Measurements from ENCODE around the gene NCKAP5. TPM values are rescaled to one million over a fixed set of nuclear protein-coding genes. Genes with fewer than 3 reads are reported as not detected.

Gene NCKAP5
- total RNA-seq, 3 donors from 2014 or later, result 1.9 to 6.3 (median 2.3) TPM

GRCh38 chr2:133574620-133575019 is 6.4 kb upstream of the NCKAP5 start:
- DNase-seq (no peak), ATAC-seq (no peak)
- intact Hi-C loops (cut with DNase I, micrococcal nuclease), result no loop called here
- Histone ChIP-seq H3K4me1 (ENCODE audit: low read depth) (no peaks in the 10 kb centered on the region), H3K36me3 (ENCODE audit: low read depth) (no peaks in the 10 kb centered on the region), H3K4me3 (no peak overlapping the region), H3K9me3 (no peaks in the 10 kb centered on the region)
- no peak for TF ChIP-seq CTCF (IDR thresholded peaks at IDR 0.05)

GRCh38 chr2:133574186-133574585 is 5.9 kb upstream of the NCKAP5 start:
- Histone ChIP-seq H3K4me1 (ENCODE audit: low read depth) (no peaks in the 10 kb centered on the region), H3K4me3 (no peak overlapping the region), H3K9me3 (no peaks in the 10 kb centered on the region), H3K36me3 (ENCODE audit: low read depth) (no peaks in the 10 kb centered on the region)
- TF ChIP-seq CTCF (IDR thresholded peaks at IDR 0.05), result no peak
- ATAC-seq (no peak), DNase-seq (no peak)
- intact Hi-C loops (cut with DNase I, micrococcal nuclease), result no loop called here

- TF ChIP-seq CTCF (IDR thresholded peaks at IDR 0.05), result no peak
- intact Hi-C loops (cut with DNase I, micrococcal nuclease), result no loop called here
Observed at GRCh38 chr2:133573491-133574162, 5.4 kb upstream of the NCKAP5 start.

GRCh38 chr2:133571249-133571648 is 3.0 kb upstream of the NCKAP5 start:
- Histone ChIP-seq H3K4me3 (no peak overlapping the region), H3K36me3 (ENCODE audit: low read depth) (no peaks in the 10 kb centered on the region), H3K9me3 (no peaks in the 10 kb centered on the region), H3K4me1 (ENCODE audit: low read depth) (peaks cover 4% of the 10 kb centered on the region)
- intact Hi-C loops (cut with DNase I, micrococcal nuclease), result no loop called here
- DNase-seq (no peak), ATAC-seq (no peak)
- TF ChIP-seq CTCF (IDR thresholded peaks at IDR 0.05), result no peak

More at GRCh38 chr2:133573491-133574162, 5.4 kb upstream of the NCKAP5 start:
- H3K36me3 ChIP-seq (ENCODE audit: low read depth), result no peaks in the 10 kb centered on the region
- DNase-seq (no peak), ATAC-seq (no peak)
- no peak overlapping the region for H3K4me3 ChIP-seq
- no peaks in the 10 kb centered on the region for H3K9me3 ChIP-seq
- no peaks in the 10 kb centered on the region for H3K4me1 ChIP-seq (ENCODE audit: low read depth)

- ATAC-seq, result no peak
- Histone ChIP-seq H3K4me3 (no peak overlapping the region), H3K36me3 (ENCODE audit: low read depth) (no peaks in the 10 kb centered on the region), H3K4me1 (ENCODE audit: low read depth) (peaks cover 4% of the 10 kb centered on the region), H3K9me3 (no peaks in the 10 kb centered on the region)
- intact Hi-C loops (cut with DNase I, micrococcal nuclease), result no loop called here
- DNase-seq, result no peak
- no peak for TF ChIP-seq CTCF (IDR thresholded peaks at IDR 0.05)
Observed at GRCh38 chr2:133570542-133570941, 2.3 kb upstream of the NCKAP5 start.
